ENCODE data around the gene AXIN1. TPM values are rescaled to one million over a fixed set of nuclear protein-coding genes. Genes with fewer than 3 reads are reported as not detected.
A peak's percentile ranks its signal among the peaks of the same experiment; 100 is the strongest.

AXIN1 gene
- total and polyA plus RNA-seq, 2 donors (not counting 3 experiments of a cell fraction or from before 2014, with no cell fraction given) = 8.3 to 21.9 TPM

GRCh38 chr16:370979-371514 is 18.5 kb upstream of the AXIN1 start:
- intact Hi-C loops (cut with micrococcal nuclease) (loop anchor here (1.0 kb wide), 2 partner anchors 10 to 18 kb away; partner anchors contain the start of gene PGAP6), dilution Hi-C loops (cut with MboI; ENCODE audit: extremely low pct_ligation_motif_present, low sequenced_read_pairs) (no loop called here)
- Histone ChIP-seq H3K79me2 (ENCODE audit: control insufficient read depth, insufficient read depth, low read length) (no peaks in the 10 kb centered on the region), H4K20me1 (replicated peaks; ENCODE audit: control insufficient read depth, extremely low read depth, insufficient read depth, low read length) (no peaks in the 10 kb centered on the region), H3K9ac (replicated peaks; ENCODE audit: extremely low read depth, insufficient read depth, low read length) (peak overlapping the region; percentile 29), H3K9me3 (replicated peaks; ENCODE audit: control insufficient read depth, insufficient read depth, low read length) (no peaks in the 10 kb centered on the region), H3K9me1 (replicated peaks; ENCODE audit: control insufficient read depth, extremely low read depth, insufficient read depth, low read length) (no peaks in the 10 kb centered on the region), H3K36me3 (ENCODE audit: control insufficient read depth in 2 of 2, extremely low read depth in 1 of 2, insufficient read depth in 2 of 2, low read length in 2 of 2) (peaks cover 7 to 49% of the 10 kb centered on the region in 2 experiments), H2AFZ (ENCODE audit: low read depth, low read length) (no peak overlapping the region), H3K4me2 (ENCODE audit: insufficient read depth, low read length) (peak overlapping the region; percentile 31), H3K4me1 (ENCODE audit: control insufficient read depth, extremely low read depth, insufficient read depth, low read length) (peaks cover 8% of the 10 kb centered on the region), H3K27ac (ENCODE audit: insufficient read depth, low read depth, low read length) (no peak overlapping the region), H3K27me3 (ENCODE audit: control insufficient read depth in 2 of 2, insufficient read depth in 2 of 2, low read length in 2 of 2) (no peaks in the 10 kb centered on the region), H3K4me3 (replicated peaks in 1 of 3; ENCODE audit: insufficient read depth in 1 of 3, low read depth in 1 of 3, low read length in 3 of 3) (no peak overlapping the region)
- ChIA-PET CTCF (interaction anchor here (0.6 to 1.8 kb wide), 6 partner anchors 9 to 266 kb away, joined by 3 to 13 read pairs (median 4); partner anchors contain the start of gene DECR2), POLR2A (no interaction called here)
- DNase-seq (ENCODE audit: low read depth, low spot score) (no peak), FAIRE-seq (no peak)
- BruUV-seq (replicated peaks) = no TSS peak
- TF ChIP-seq EZH2 (IDR thresholded peaks at IDR 0.05; ENCODE audit: borderline replicate concordance, low read depth, low read length, severe bottlenecking) (no peak), FOS (IDR thresholded peaks at IDR 0.05; ENCODE audit: borderline replicate concordance, insufficient read depth, low read length) (no peak), MAX (IDR thresholded peaks at IDR 0.05; ENCODE audit: insufficient read depth, insufficient read length) (no peak), CTCF (IDR thresholded peaks at IDR 0.05; ENCODE audit: extremely low read depth in 1 of 2, insufficient read depth in 1 of 2, low read depth in 1 of 2, low read length in 2 of 2) (no peak), JUN (IDR thresholded peaks at IDR 0.05; ENCODE audit: borderline replicate concordance, insufficient read depth, insufficient read length, low read depth) (no peak), POLR2A (IDR thresholded peaks at IDR 0.05; ENCODE audit: low read depth, low read length) (no peak), GATA2 (IDR thresholded peaks at IDR 0.05; ENCODE audit: insufficient read depth, insufficient read length, low read depth, low read length) (no peak), POLR2AphosphoS5 (IDR thresholded peaks at IDR 0.05; ENCODE audit: insufficient read depth, low read depth, low read length) (no peak), MYC (IDR thresholded peaks at IDR 0.05; ENCODE audit: low read depth, low read length) (no peak)

Data from endothelial cell of umbilical vein (primary cell).